Activated B cell treated with CpG ODN at 0.5 μM for 24 hours (primary cell): ENCODE results near the gene VAV1. TPM values are rescaled to one million over a fixed set of nuclear protein-coding genes. Genes with fewer than 3 reads are reported as not detected.

Source experiments
- ATAC-seq: fragments of 200-7000 bp; cut with Tn5 transposase; one replicate; pipeline ENCODE4 v1.10.0; 2021; ENCODE audit warnings: low read depth, mild to moderate bottlenecking, moderate library complexity
- CTCF ChIA-PET: fragments of 350-600 bp; sonication (Branson Sonifier 250); formaldehyde crosslinking; loops from one replicate; lab custom pipeline; 2021; ENCODE audit warnings: antibody characterized with exemption; lab: Charles Lee
- POLR2A ChIA-PET: fragments of 350-600 bp; sonication (Branson Sonifier 250); formaldehyde crosslinking; loops from one replicate; lab custom pipeline; 2021; ENCODE audit warnings: antibody characterized with exemption; lab: Charles Lee
- DNase-seq: peaks from one replicate; pipeline ENCODE4 v3.0.0; 2022
- H3K27ac Mint-ChIP-seq: one replicate; pipeline ENCODE4 v1.8.0; 2020; ENCODE audit warnings: mixed read lengths
- H3K27me3 Mint-ChIP-seq: one replicate; pipeline ENCODE4 v1.8.0; 2021; ENCODE audit warnings: mixed read lengths
- H3K36me3 Mint-ChIP-seq: one replicate; pipeline ENCODE4 v1.8.0; 2021; ENCODE audit warnings: low read depth, mixed read lengths
- H3K4me1 Mint-ChIP-seq: one replicate; pipeline ENCODE4 v1.8.0; 2021; ENCODE audit warnings: mixed read lengths
- H3K4me3 Mint-ChIP-seq: one replicate; pipeline ENCODE4 v1.8.0; 2020; ENCODE audit warnings: mild to moderate bottlenecking, mixed read lengths
- H3K9me3 Mint-ChIP-seq: one replicate; pipeline ENCODE4 v1.8.0; 2020; ENCODE audit warnings: mixed read lengths
- intact Hi-C: fragments of 100-400 bp; cut with micrococcal nuclease; formaldehyde crosslinking; loops from one replicate; pipeline ENCODE4 v1.15.1; 2024
- total RNA-seq: library from RNA; stranded (reverse); gene quantifications from 2 replicates; pipeline ENCODE4 v1.2.3, GENCODE V29; 2022
- TF ChIP-seq, protein P1 (sequence below): fragments of 200-600 bp; IDR thresholded peaks from one replicate; pipeline ENCODE4 v1.8.0; 2022; ENCODE audit warnings: antibody characterized with exemption, mild to moderate bottlenecking

The VAV1 gene
- total RNA-seq, 1 donor from 2014 or later, result 121 TPM

DNA sequence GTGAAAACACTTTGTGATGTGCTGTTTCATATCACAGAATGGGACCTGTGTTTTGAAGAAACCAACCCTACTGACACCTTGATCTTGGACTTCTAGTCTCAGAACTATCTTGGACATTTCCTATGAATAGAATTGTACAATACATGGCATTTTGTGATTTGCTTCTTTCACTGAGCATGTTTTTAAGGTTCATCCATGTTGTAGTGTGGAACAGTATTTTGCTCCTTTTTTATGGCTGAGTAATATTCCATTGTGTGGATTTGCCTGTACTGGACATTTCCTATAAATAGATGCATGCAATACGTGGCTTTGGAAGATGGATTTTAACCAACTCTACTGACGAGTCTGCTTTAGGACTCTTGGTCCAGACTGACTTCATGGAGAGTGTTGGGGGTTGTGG lies 46.8 kb downstream of the VAV1 start:
- intact Hi-C loops, result no loop called here
- no peak overlapping the region for H3K27ac Mint-ChIP-seq
- DNase-seq (no peak), ATAC-seq (no peak)
- H3K36me3 Mint-ChIP-seq, result peaks cover 69% of the 10 kb centered on the region
- TF ChIP-seq, protein P1, sequence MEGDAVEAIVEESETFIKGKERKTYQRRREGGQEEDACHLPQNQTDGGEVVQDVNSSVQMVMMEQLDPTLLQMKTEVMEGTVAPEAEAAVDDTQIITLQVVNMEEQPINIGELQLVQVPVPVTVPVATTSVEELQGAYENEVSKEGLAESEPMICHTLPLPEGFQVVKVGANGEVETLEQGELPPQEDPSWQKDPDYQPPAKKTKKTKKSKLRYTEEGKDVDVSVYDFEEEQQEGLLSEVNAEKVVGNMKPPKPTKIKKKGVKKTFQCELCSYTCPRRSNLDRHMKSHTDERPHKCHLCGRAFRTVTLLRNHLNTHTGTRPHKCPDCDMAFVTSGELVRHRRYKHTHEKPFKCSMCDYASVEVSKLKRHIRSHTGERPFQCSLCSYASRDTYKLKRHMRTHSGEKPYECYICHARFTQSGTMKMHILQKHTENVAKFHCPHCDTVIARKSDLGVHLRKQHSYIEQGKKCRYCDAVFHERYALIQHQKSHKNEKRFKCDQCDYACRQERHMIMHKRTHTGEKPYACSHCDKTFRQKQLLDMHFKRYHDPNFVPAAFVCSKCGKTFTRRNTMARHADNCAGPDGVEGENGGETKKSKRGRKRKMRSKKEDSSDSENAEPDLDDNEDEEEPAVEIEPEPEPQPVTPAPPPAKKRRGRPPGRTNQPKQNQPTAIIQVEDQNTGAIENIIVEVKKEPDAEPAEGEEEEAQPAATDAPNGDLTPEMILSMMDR, result no peak
- peaks cover 24% of the 10 kb centered on the region for H3K4me1 Mint-ChIP-seq
- H3K4me3 Mint-ChIP-seq, result no peak overlapping the region
- CTCF ChIA-PET, result interaction anchor here (1.0 kb wide), 1 partner anchor 44 kb away, joined by 3 read pairs; no protein-coding TSS in a partner anchor
- no peaks in the 10 kb centered on the region for H3K27me3 Mint-ChIP-seq
- POLR2A ChIA-PET, result interaction anchor here (1.6 kb wide), 1 partner anchor 17 kb away, joined by 4 read pairs; no protein-coding TSS in a partner anchor
- peaks cover 4% of the 10 kb centered on the region for H3K9me3 Mint-ChIP-seq

DNA sequence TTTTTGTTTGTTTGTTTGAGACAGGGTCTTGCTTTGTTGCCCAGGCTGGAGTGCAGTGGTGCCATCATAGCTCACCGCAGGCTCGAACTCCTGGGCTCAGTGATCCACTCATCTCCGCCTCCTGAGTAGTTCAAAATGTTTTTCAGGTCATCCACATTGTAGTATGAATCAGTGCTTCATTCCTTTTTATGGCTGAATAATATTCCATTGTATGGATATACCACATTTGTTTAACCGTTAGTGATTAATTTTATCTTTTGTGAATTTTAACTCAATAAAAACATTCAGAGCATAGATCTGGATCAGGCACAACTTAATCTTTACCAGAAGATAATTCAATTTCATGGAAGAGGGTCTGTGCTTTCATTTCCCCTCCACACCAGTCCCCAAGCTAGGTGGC lies 47.7 kb downstream of the VAV1 start:
- no peak overlapping the region for H3K27ac Mint-ChIP-seq
- H3K4me3 Mint-ChIP-seq, result no peak overlapping the region
- ChIA-PET CTCF (no interaction called here), POLR2A (interaction anchor here (1.6 kb wide), 1 partner anchor 18 kb away, joined by 4 read pairs; no protein-coding TSS in a partner anchor)
- peaks cover 4% of the 10 kb centered on the region for H3K9me3 Mint-ChIP-seq
- H3K36me3 Mint-ChIP-seq, result peaks cover 73% of the 10 kb centered on the region
- ATAC-seq (no peak), DNase-seq (no peak)
- TF ChIP-seq, protein P1, result no peak
- peaks cover 18% of the 10 kb centered on the region for H3K4me1 Mint-ChIP-seq
- no peaks in the 10 kb centered on the region for H3K27me3 Mint-ChIP-seq
- intact Hi-C loops, result no loop called here

DNA sequence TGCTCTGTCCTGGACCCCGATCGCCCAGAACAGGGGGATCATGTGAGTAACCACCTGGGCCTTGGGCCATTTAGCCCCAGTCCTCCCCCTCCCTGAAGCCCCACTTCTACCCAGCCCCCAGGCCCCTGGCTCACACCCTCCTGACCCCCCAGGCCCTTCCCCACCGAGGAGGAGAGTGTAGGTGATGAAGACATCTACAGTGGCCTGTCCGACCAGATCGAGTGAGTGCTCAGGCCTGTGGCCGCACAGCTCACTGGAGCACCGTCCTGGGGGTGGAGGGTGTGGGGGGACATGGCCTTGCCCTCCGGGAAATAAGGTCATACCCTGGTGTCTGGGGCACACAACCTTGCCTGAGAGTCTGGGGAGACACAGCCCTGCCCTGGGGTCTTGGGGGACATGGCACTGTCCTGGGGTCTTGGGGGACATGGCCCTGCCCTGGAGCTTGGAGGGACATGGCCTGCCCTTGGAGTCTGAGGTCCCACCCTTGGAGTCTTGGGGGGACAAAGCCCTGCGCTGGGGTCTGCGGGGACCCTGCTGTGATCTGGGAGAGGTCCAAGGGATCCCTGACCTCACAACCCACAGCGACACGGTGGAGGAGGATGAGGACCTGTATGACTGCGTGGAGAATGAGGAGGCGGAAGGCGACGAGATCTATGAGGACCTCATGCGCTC lies 49.3 kb downstream of the VAV1 start:
- TF ChIP-seq, protein P1, result no peak
- peaks cover 4% of the 10 kb centered on the region for H3K9me3 Mint-ChIP-seq
- H3K36me3 Mint-ChIP-seq, result peaks cover 75% of the 10 kb centered on the region
- ChIA-PET POLR2A (interaction anchor here (0.6 kb wide), 1 partner anchor 35 kb away, joined by 6 read pairs; no protein-coding TSS in a partner anchor), CTCF (no interaction called here)
- H3K4me1 Mint-ChIP-seq, result peaks cover 9% of the 10 kb centered on the region
- ATAC-seq, result no peak
- no peaks in the 10 kb centered on the region for H3K27me3 Mint-ChIP-seq
- no peak for DNase-seq
- no peak overlapping the region for H3K4me3 Mint-ChIP-seq
- intact Hi-C loops, result no loop called here
- no peak overlapping the region for H3K27ac Mint-ChIP-seq

DNA sequence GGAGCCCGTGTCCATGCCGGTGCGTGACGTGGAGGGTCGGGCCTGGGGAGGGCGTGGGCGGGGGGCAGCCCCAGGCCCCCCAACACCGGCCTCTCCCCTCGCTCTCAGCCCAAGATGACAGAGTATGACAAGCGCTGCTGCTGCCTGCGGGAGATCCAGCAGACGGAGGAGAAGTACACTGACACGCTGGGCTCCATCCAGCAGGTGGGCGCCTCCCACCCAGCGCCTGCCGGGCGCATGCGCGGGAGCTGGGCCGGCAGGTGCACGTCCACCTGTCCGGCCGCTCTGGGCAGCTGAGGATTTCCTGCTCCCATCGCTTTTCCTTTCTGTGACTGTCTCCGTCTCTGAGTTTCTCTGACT lies 49.8 kb downstream of the VAV1 start:
- intact Hi-C loops, result no loop called here
- peaks cover 77% of the 10 kb centered on the region for H3K36me3 Mint-ChIP-seq

More for the DNA sequence above, 49.8 kb downstream of the VAV1 start:
- CTCF ChIA-PET, result no interaction called here
- DNase-seq (no peak), ATAC-seq (no peak)
- no peak overlapping the region for H3K27ac Mint-ChIP-seq
- TF ChIP-seq, protein P1, result no peak
- H3K27me3 Mint-ChIP-seq, result no peaks in the 10 kb centered on the region
- POLR2A ChIA-PET, result interaction anchor here (0.6 to 0.8 kb wide), 3 partner anchors 13 to 34 kb away, joined by 3 to 6 read pairs (median 5); no protein-coding TSS in a partner anchor
- peaks cover 6% of the 10 kb centered on the region for H3K4me1 Mint-ChIP-seq
- H3K9me3 Mint-ChIP-seq, result peaks cover 4% of the 10 kb centered on the region
- no peak overlapping the region for H3K4me3 Mint-ChIP-seq
